ENCODE data around the gene CASKIN1.

The CASKIN1 gene

GRCh38 chr16:2176047-2176446, 20.4 kb downstream of the CASKIN1 start:
- H3K4me3 ChIP-seq (ENCODE audit: low read depth, low read length), result no peak overlapping the region

GRCh38 chr16:2175454-2175853, 21.0 kb downstream of the CASKIN1 start:
- H3K4me3 ChIP-seq (ENCODE audit: low read depth, low read length), result no peak overlapping the region

- no peak overlapping the region for H3K4me3 ChIP-seq (ENCODE audit: low read depth, low read length)
These were observed 21.8 kb downstream of the CASKIN1 start for GRCh38 chr16:2174396-2175131.

- no peak overlapping the region for H3K4me3 ChIP-seq (ENCODE audit: low read depth, low read length)
These were observed 22.5 kb downstream of the CASKIN1 start for GRCh38 chr16:2173916-2174315.

- no peak overlapping the region for H3K4me3 ChIP-seq (ENCODE audit: low read depth, low read length)
These were observed 23.0 kb downstream of the CASKIN1 start for GRCh38 chr16:2173366-2173765.

GRCh38 chr16:2172688-2173335, 23.6 kb downstream of the CASKIN1 start:
- no peak overlapping the region for H3K4me3 ChIP-seq (ENCODE audit: low read depth, low read length)

- no peak overlapping the region for H3K4me3 ChIP-seq (ENCODE audit: low read depth, low read length)
These were observed 24.7 kb downstream of the CASKIN1 start for GRCh38 chr16:2171601-2172178.

GRCh38 chr16:2170587-2171435, 25.6 kb downstream of the CASKIN1 start:
- no peak overlapping the region for H3K4me3 ChIP-seq (ENCODE audit: low read depth, low read length)

- H3K4me3 ChIP-seq (ENCODE audit: low read depth, low read length), result no peak overlapping the region
These were observed 26.3 kb downstream of the CASKIN1 start for GRCh38 chr16:2170080-2170479.

GRCh38 chr16:2167068-2167638, 29.3 kb downstream of the CASKIN1 start:
- no peak overlapping the region for H3K4me3 ChIP-seq (ENCODE audit: low read depth, low read length)

- H3K4me3 ChIP-seq (ENCODE audit: low read depth, low read length), result no peak overlapping the region
These were observed 29.9 kb downstream of the CASKIN1 start for GRCh38 chr16:2166263-2167067.

GRCh38 chr16:2165861-2166260, 30.5 kb downstream of the CASKIN1 start:
- no peak overlapping the region for H3K4me3 ChIP-seq (ENCODE audit: low read depth, low read length)

- no peak overlapping the region for H3K4me3 ChIP-seq (ENCODE audit: low read depth, low read length)
These were observed 33.1 kb downstream of the CASKIN1 start for GRCh38 chr16:2163211-2163881.

- H3K4me3 ChIP-seq (ENCODE audit: low read depth, low read length), result no peak overlapping the region
These were observed 33.7 kb downstream of the CASKIN1 start for GRCh38 chr16:2162676-2163118.

- no peak overlapping the region for H3K4me3 ChIP-seq (ENCODE audit: low read depth, low read length)
These were observed 34.5 kb downstream of the CASKIN1 start for GRCh38 chr16:2161911-2162310.

GRCh38 chr16:2160915-2161551, 35.4 kb downstream of the CASKIN1 start:
- no peak overlapping the region for H3K4me3 ChIP-seq (ENCODE audit: low read depth, low read length)

- H3K4me3 ChIP-seq (ENCODE audit: low read depth, low read length), result no peak overlapping the region
These were observed 37.1 kb downstream of the CASKIN1 start for GRCh38 chr16:2159175-2159838.

GRCh38 chr16:2158262-2158638, 38.2 kb downstream of the CASKIN1 start:
- no peak overlapping the region for H3K4me3 ChIP-seq (ENCODE audit: low read depth, low read length)

Measured in iPS-11a (cell line).